ENCODE data around the gene PBX4.

Gene PBX4

DNA sequence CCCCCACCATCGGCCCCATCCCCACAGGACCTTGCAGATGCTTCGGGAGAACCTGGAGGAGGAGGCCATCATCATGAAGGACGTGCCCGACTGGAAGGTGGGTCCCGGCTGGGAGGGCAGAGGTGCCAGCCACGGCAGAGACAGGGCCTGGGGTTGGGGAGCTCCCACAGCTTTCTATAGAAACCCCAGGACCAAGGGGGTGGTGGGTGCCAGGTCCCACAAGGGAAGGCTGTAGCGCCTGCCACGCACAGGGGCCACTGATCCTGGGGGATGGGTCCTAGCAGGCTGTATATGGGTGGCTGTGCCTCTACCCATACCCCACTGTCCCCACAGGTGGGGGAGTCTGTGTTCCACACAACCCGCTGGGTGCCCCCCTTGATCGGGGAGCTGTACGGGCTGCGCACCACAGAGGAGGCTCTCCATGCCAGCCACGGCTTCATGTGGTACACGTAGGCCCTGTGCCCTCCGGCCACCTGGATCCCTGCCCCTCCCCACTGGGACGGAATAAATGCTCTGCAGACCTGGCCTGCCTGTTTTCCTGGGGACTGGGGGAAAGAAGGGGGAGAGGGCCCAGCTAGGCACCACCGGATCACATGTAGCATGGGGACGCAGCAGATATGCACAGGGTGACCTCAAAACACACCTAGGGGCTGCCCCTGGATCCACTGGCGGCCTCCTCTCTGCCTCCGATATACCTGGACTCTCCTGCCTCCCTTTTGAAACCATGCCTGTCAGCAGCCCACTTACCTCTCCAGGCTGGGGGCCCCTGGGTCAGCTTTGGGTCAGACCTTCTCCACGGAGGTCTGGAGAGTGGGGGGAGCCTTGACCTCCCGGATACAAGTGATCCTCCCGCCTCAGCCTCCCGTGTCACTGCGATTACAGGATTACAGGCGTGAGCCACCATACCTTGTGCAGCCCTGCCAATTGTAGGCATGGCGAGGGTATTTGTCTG is 90.5 kb downstream of the PBX4 start:
- DNase-seq, result no peak

DNA sequence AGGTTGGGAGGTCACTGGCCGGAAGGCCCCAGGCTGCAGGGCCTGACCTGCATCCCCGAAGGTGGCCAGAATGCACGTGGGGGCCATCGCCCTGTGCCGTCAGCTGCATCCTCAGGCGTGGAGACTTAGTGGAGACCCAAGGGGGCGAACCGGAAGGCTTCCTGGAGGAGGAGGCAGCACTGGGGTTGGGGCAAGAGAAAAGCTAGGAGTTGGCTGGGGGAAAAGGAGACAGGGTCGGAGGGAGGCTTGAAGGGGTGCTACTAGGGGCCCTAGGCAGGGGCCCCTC is 91.2 kb downstream of the PBX4 start:
- DNase-seq, result no peak

DNA sequence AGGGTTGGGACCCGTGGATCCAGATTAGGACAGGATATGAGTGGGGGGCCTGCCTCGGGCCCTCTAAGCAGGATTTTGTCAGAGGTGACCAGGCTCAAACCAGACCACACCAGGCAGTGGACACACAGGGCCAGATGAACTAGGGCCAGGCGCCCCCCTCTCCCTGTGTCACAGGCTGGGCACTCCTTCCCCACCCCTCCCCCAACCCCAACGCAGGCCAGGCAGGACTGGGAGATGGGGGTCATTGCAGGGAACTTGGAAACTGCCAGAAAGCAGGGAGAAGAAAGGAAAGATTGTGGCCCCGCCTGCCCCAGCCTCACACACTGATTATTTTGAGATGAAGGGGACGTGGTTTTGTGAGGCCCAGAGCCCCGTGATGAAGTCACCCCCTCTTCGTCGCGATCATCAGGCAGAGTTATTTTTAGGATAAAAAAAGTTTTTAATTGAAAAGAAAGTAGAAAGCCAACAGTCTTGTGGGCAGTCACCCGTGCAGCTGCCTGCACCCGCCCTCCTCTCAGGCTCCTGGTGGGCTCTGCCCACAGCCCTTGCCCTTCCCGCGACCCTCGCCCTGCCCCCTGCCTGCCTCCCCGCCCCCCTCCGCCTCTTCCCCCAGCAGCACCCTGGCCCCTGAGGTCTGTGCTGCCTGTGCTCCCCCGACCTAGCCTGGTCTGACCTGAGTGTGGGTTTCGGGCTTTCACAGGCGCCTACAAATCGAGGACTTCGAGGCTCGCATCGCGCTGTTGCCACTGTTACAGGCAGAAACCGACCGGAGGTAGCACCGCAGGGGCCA is 91.7 kb downstream of the PBX4 start:
- DNase-seq, result peak in 18 of 56 donors; percentile 6 to 46 (median 25)

DNA sequence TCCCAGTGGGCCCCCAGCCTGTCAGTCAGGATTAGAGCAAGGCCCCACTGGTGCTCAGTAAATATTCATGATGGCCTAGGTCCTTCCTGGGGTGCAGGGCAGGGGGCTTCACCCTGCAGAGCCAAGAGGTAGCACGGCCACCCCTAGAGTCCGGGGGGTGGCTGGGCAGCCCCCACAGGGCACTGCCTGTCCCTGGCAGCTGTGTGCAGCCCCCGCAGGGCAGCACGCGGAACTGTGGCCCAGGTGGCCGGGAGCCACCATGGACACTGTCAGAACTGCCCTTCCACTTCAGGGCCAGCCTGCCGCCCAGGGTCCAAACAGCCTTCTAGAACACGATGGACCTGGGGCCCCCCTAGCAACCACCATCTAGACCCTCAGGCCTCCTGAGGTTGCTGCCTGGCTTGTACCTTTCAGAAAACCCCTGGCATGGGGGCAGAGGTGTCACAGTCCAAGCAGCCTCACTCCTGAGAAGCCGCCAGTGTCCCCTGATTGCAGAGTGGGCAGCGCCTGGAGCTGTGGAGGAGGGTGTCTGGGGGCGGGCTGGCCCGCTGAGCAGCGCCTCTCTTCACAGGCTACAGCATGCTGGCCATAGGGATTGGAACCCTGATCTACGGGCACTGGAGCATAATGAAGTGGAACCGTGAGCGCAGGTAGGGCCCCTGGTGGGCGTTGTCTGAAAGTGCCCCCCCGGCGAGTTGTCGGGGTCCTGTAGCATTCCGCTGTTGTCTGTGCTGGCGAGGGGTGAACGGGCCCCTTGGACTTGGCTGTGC is 92.7 kb downstream of the PBX4 start:
- no peak for DNase-seq

DNA sequence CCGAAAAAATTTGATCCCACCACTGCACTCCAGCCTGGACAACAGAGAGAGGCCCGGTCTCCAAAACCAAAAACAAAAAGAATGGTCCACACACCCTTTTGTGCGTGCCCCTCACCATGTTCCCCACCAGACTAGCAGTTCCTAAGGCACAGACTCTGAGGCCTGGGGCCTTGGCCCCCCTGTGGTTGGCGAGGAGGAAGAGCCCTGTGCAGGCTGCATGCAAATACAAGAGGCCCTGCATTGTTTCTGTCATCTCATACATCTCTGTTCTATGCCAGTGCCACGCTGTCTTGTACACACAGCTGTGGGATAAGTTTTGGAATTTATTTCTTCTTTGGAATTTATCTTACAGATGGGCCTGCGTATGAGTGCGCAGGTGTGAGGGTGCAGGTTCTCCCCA is 94.4 kb downstream of the PBX4 start:
- DNase-seq, result no peak

DNA sequence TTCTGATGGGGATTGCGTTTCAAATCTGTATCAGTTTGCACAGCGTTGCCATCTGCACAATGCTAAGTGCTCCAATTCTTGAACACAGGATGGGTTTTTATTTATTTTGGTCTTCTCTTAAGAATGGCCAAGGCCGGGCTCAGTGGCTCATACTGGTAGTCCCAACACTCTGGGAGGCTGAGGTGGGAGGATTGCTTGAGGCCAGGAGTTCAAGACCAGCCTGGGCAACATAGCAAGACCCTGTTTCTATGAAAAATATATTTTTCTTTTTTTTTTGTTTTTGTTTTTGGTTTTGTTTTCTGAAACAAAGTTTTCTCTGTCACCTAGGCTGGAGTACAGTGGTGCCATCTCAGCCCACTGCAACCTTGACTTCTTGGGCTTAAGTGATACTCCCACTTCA is 95.3 kb downstream of the PBX4 start:
- DNase-seq, result no peak

DNA sequence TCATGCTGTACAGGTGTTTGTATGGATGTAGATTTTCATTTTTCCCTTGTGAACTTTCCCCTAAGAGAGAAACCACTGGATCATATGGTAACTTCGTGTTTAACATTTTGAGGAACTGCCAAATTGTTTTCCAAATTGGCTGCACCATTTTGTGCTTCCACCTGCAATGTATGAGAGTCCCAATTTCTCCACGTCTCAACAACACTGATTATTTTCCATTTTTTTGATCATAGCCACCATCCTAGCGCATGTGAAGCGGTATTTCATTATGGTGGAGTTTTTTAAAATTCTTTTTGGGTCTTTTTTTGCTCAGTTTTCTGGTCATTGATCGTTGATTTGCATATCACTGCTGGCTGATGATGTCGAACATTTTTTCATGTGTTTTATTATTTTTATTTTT is 97.5 kb downstream of the PBX4 start:
- DNase-seq, result no peak

DNA sequence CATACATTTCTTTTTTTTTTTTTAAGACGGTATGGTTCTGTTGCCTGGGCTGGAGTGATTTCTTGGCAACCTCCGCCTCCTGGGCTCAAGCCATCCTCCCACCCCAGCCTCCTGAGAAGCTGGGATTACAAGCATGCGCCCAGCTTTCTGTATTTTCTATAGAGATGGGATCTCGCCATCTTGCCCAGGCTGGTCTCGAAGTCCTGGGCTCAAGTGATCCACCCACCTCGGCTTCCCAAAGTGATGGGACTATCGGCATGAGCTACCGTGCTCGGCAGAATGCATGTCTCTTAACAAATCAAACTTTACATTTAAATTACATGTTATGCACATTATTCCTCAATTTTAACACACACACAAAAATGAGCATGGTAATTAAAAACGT is 101.3 kb downstream of the PBX4 start:
- no peak for DNase-seq

DNA sequence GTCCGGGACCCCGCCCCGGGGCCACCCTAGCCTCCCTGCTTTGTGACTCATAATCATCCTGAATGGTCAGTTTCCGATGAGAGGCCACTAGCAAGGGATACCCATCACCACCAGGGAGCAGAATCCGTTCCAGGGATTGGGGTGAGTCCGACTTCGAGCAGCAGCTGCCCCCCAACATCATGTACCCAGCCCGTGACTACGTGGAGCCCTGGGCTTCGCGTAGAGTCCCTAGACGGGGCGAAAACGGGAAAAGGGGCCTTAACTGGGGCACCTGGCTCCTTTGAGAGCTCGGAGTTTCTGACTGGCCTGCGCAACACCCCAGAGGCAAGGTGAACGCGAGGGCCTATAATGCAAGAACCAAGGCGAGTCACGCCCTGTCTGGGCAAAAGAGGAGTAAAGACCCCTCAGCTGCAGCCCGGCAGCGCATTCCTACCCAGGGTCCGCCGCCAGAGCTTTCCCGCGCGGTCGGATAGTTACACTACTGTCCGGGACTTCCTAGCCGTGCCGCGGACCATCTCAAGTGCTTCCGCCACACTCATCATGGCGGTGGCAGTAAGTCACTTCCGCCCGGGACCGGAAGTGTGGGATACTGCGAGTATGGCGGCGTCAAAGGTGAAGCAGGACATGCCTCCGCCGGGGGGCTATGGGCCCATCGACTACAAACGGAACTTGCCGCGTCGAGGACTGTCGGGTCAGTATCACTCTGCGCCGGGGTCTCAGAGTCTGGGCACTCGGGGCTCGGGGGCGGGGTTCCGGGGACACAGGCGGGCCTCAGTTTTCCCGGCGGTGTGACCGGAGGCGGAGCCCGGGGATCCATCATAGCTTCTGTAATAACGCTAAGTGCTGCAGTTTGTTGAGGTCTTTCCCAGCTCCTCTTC is 102.6 kb downstream of the PBX4 start, which contains the start of gene NDUFA13:
NDUFA13 (plus strand) TSS at position 584 of the 878 bp plus-strand sequence; CDS start at position 598, 14 bp downstream.
- peak; percentile 43 to 94 (median 84) for DNase-seq

DNA sequence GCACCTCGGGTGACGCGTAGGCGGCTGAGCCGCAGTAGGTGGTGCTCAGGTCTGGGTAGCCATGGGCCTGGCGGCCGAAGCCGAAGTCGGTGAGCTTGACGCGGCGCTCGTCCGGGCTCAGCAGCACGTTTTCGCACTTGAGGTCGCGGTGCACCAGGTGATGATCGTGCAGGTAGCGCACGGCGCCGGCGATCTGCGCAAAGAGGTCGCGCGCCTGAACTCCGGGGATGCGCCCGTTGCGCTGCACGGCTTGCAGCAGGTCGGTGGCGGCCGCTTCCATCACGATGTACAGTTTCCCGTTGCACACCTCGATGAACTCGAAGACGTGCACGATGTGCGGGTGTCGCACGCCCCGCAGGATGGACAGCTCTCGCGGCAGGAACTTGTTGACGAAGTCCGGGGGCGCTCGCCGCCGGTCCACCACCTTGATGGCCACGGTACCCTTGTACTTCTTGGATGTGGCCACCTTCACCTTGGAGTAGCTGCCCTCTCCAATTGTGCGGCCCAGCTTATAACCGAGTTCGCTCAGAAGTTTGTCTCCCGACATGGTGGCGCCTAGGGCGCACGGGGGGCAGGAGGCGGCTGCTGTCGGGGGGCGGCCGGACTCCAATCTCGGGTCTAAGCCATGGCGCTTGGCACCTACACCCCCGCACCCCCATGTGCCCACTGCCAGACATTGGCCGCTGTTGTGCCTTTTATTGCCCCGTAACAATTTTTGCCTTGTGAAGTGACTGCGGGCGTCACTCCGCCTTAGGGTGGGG is 103.4 kb downstream of the PBX4 start, which contains the start of gene TSSK6:
TSSK6 (minus strand) TSS at position 668 of the 761 bp plus-strand sequence; CDS start at position 547, 121 bp downstream.
- DNase-seq, result no peak

DNA sequence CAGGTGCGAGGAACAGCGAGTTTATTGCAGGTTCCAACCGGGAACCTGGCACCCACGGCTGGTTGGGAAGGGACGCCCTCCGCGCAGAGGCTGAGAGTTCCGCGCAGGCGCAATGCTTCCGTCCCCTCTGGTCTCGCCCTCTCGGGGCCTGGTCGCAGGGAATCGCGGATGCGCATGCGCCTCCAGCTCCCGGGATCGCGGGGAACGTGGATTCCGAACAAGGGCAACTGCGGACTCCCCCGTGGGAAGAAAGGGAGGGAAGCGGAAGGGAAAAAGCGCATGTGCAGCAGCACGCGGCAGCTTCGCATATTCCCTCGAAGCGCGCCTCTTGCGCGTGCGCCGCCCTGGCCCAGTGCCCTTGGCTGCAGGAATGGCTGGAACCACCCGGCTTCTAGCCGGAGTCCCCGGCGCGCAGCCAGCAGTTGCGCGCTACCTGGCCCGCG is 104.3 kb downstream of the PBX4 start:
- DNase-seq, result peak in 9 of 56 donors; percentile 12 to 43 (median 19)

DNA sequence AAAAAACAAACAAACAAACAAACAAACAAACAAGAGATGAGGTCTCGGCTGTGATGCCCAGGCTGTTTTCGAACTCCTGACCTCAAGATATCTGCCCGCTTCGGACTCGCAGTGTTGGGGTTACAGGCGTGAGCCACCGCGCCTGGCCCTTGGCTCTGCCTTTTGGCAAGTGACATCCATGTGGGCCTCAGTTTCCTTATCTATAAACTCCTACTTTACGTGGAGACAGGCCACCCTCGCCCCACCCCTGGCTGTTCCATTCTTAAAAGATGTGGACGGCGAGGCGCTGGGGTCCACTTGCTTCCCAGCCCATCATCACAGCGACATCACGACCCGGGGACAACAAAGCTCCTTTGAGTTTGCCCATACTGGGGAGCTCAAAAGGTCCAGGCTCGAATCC is 104.8 kb downstream of the PBX4 start:
- DNase-seq, result no peak

Measured in amygdala (tissue), 56 donors.